Stimulated activated CD4-positive, alpha-beta T cell treated with anti-CD3 and anti-CD28 coated beads, Interleukin-1b, Interleukin-23, amount 100 ng/mL, for 48 hours (primary cell): ENCODE measurements around the gene TM4SF4.

Source experiments
- DNase-seq: peaks from one replicate; pipeline ENCODE4 v3.0.0-alpha.2; 2020

Gene TM4SF4

DNA sequence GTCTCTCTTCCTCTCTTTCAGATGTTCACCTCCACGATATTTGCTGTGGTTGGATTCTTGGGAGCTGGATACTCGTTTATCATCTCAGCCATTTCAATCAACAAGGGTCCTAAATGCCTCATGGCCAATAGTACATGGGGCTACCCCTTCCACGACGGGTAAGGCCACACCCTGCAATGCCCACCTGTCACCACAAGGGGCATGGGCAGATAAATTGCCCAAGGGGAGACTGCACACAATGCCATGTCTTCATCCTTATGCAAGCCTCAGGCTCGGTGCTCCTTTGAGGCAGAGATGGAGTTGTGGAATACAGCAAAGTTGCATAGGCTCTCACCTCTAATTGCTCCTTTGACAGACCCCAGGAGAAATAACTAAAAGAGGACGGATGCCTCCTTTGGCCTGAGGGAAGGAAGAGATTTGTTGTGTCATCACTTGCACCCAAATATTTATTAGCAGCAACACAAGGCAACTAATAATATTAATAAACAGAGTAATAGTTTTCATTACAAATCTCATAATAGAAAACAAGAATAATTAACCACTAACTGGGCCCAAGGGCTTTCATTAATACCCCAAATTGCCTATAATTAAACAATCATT is 13.2 kb downstream of the TM4SF4 start:
- DNase-seq: peak; percentile 31

DNA sequence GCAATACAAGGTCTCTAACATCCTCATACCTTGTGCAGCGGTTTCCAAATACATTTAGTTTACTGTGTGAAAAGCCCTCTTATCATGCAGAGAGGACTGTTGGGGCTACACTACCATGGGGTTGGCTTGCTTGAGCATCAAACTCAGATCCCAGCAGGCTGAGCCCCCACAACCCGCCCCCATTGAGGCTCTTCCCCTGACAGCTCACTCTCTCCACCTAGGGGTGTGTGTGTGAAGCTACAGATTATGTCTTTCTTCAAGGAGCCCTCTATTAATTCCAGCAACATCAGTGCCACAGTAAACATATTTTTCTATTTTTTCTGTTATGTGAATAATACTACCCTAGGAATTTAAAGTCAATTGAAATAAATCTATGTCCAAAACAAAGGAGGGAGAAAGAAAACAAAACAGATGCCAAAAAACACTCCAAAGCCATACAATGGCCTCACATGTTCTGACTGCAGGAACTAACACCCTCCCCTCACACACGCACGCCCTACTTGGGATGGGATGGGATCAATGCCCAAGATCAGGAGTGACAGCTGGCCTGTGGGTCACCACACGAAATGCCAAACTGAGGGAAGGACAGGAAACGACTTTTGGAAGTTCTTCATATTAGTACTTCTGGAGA is 14.7 kb downstream of the TM4SF4 start:
- no peak for DNase-seq

DNA sequence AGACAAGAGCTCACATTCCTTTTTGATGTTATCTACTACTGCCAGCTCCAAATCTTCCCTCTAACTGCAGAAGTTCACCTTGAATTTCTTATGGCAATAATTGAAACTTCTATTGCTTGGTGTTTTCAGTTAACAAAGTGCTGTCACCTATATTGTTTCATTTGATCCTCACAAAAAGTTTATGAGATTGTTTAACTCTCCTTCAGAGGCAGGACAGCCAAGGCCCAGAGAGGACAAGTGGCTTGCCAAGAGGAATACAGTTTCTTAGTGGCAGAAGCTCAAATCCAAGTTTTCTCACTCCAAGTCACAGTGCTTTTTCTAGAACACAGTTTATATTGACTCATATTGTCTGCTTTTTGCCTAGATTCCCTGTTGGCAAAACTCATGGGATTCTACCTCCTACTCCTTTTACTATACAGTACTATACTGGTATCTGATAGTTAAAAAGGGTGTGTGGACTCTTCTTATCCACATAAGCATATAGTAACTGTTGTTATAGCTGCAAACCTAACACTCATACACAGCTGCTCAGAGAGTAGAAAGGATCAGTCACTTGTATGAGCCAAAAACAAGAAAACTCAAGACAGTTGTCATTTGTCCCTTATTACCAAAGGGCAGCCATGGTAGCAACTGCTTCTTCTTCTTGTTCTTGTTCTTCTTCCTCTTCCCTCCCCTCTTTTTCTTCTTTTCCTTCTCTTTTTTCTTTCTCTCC is 15.9 kb downstream of the TM4SF4 start:
- DNase-seq: no peak

DNA sequence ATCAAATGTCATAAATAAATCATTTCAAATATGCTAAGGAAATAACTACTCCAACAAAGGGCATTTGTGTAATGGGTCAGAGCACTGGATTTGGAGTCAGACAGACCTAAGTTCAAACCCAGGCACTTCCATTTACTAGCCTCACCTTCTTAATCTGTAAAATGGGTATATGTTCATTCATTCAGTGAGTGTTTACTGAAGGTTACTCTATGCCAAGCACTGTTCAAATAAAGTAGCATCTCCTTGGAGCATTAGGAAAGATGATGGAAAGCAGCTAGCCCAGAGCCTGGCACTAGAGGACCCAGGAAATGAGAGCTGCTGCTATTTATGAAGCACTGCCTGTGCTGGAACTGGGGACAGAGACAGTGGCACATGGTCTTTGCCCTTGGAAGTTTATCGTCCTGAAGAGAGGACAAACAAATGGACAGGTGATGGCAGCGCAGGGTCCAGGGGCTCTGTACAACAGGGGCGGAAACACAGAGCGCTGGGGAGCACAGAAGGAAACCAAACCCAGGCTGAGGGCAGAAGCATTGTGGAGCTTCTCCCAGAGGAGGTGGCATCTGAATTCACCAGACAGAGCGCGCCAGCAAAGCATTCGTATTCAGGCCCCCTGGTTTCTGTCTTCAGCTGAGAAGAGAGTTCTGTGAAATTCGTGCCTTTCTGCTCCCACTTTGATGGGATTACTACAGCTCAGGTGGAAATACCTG is 19.0 kb downstream of the TM4SF4 start:
- DNase-seq: no peak

DNA sequence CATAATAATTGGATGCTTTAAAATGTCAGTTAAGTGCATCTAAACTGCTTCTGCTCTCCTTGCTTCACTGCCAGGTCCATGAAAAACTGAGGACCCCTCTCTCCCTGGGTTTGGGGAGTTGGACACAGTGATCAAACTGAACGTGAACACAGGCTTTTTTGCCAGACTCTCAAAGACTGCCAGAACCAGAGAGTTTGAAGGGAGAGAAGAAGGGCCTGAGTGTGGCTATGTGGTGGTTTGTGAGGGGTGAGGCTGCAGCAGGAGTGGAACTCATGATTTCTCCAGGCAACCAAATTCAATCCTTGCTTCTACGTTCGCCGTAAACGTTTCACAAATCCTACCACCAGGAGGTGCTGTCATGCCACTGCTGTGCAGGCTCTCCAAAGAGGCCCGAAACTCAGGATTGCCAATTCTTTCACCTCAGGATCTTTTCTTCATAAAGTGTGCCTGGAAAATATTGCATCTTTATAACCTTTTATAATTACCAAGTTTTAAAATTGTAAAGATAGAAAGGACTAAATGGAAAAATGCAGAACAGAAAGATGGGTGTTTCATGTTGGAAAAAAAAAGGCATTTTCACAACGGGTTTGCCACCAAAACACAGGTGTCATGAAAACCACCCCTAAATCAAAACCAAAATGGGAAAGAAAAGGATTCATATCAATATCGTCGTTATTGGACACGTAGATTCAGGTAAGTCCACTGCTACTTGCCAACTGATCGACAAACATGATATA is 19.7 kb downstream of the TM4SF4 start:
- DNase-seq: peak; percentile 34

GRCh38 chr3:149494759-149495580 is 20.5 kb downstream of the TM4SF4 start:
- DNase-seq: no peak

GRCh38 chr3:149495581-149496125 is 21.2 kb downstream of the TM4SF4 start:
- DNase-seq: no peak

- no peak for DNase-seq
Observed at GRCh38 chr3:149496891-149497290, 22.4 kb downstream of the TM4SF4 start.

DNA sequence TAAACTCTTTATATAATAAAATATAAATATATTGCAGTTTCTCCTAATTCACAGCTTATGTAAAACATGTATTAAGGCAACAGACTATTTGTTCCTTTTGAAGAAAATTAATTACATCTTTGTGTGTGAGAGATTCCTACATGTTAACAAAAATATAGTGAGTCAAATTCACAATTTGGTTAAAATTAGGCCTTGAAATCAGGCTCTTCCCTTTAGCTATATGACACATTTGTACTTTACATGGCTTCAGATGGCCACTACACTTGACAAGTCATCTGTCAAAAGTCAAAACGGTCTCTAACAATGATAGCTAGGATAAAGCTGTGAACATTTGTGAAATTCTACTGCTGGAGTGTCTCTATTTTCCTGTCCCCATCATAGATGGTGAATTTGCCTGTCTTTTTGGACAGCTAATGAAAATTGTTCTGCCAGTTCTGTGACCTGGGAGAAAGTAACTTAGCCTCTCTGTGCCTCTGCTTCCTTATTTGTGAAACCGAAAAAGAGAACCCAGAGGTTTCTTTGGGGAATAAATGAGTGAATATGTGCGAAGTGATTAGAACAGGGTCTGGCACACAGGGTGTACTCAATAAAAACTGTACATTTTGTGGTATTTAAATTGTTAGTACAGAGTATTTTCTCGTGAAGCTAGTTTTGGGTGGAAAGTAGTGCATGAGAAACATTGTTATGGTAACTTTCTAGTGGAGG is 23.6 kb downstream of the TM4SF4 start:
- DNase-seq: no peak

DNA sequence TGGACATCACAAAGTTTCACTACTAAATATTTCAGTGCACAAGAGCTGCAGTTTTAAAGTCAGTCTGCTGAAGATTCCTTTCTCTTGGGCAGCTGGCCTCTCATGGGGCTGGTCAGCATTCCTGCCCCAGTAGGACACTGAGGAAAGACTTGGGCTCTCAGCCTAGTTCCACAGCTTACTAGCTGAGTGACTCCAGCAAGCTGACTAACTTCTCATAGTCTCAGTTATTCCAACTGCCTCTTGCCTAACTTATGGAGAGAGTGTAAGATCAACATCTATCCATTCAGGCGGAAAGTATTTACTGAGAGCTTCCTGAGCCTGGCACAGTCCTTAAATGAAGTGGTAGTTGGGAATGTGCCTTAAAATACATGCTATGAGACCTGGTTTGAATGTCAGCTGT is 27.0 kb downstream of the TM4SF4 start:
- DNase-seq: no peak

DNA sequence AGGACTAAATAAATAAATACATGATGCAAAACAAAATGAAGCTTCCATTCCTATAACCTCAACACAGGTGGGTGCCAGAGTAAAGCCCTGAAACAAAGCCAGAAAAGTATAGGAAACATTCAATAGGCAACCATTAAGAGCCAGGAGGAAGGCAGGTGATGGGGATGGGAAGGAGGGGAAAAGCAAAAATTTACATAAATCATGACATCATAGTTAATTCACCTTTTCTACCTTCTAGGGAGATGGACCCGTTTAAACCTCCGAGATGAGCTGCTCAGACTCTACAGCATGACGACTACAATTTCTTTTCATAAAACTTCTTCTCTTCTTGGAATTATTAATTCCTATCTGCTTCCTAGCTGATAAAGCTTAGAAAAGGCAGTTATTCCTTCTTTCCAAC is 27.9 kb downstream of the TM4SF4 start:
- DNase-seq: no peak

GRCh38 chr3:149506540-149506939 is 32.0 kb downstream of the TM4SF4 start:
- DNase-seq: no peak

DNA sequence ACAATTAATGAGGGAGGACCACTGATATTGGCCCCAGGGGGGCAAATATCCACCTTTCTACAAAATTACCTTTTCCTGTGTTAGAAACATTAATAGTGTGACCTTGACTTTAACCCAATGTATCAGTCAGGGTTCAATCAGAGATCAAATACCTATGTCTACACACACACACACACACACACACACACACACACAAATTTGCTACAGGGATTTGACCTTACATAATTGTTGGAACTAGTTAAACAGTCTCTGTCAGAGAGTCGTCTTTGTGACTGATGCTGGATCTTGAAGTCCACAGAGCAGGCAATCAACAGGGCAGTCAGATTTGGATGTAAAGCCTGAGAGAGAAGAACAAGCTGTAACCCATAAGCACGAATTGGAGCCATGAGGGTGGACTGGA is 32.5 kb downstream of the TM4SF4 start:
- DNase-seq: no peak

DNA sequence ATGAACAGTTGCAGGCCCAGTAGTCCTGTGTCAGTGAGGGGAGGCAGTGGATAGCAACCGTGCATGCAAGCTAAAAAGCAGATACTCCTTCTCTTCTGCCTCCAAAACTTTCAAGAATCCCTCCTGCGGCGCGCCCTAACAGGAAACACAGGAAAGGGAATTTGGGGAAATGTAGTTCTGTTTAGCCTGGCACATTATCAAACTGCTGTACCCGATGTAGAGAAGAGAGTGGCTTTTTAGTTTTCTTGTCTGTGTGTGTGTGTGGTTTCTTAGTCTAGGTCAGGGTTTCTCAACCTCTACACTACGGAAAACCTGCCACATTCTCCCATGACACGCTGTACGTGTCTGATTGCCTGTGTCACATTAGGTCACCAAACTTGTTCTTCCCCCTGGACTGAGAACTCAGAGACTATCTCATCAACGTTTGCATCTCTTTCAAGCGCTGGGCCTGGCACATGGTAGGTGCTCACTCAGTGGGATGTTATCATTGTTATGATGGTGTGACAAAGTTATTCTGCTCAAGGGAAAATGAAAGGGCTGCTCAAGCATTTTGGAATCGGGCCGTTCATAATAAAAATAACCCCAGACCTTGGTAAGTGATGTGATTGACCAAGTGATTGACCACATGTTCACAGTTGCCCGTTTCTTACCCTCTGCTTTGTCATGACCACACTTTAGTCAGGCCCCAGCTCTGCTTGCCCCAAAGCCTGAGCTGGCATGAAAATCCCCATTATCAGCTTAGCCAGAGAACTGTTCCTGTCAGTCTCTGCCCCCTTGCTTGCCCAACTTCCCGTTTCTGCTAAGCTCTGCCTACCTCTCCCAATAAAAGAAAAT is 33.2 kb downstream of the TM4SF4 start:
- no peak for DNase-seq

GRCh38 chr3:149509526-149509925 is 35.0 kb downstream of the TM4SF4 start:
- no peak for DNase-seq

- DNase-seq: no peak
Observed at GRCh38 chr3:149510480-149510879, 36.0 kb downstream of the TM4SF4 start.

DNA sequence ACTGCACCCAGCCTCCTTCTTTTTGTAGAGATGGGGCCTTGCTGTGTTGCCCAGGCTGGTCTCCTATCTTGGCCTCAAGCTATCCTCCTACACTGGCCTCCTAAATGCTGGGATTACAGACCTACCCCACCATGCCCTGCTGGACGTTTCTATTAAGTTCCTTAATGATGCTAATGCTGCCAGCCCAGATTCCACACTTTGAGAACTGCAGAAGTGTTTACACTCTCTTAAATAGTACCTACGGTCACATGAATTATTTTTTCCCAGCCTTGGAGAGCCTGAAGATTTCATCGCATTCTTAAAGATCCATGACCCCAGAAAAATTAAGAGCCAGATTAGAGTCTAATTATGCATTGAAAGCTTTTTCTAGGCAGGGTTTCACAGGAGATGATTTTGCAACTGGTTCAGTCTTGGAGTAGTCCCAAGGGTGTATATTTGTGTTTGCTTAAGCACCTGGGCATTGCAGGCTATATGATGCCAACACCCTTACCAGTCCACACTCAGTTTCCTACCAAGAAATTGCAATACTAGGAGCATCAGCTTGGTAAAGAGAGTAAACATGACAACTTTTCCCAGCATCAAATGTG is 36.6 kb downstream of the TM4SF4 start:
- DNase-seq: no peak

DNA sequence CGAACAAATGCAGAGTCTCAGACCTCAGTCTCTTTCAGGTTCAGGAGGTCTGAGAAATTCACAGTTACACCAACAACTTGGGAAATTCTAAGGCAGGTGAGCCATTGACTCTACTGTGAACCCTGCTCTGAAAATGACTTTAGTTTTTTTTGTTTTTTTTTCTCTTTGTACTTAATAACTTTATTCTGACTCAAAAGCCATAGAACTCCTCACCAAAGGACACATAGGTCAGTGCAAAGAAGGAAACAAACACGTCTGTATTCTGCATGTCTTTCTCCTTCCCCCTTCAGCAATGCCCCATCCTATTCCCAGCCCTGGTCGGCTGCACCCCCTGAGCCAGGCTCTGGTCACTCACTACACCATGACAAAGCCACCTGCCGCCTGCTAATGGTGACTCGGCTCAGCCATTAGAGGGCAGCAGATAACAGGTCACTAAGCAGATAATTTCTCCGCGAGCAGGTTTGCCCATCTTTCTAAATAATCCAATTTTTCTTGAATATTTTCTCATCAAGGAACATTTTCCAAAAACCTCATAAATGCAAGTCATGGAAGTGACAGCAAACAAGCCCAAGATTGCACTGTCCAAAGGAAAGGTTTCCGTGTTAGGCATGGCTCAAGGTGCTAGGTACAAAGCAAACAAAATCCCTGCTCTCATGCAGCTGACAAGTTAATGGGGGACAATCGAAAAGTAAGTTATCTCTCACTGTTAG is 37.7 kb downstream of the TM4SF4 start:
- peak; percentile 19 for DNase-seq

DNA sequence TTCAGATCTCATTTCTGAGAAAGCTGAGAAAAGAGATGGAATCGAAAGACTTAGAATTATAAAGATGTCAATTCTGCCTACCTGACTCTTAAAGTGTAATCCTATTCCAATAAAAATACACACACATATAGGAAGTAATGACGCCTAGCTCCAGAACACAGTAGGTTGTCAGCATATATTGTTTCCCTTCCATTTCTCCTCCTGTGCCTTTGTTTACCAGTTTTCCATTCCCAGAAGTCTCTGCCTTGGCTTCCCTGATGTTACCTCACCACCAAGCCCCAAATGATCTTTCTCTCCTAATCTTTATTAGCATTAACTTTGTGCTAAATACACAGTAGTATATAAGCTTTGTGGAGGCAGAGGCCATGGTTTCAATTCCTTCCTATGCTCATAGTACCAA is 40.0 kb downstream of the TM4SF4 start:
- DNase-seq: no peak
